Superior temporal gyrus (tissue), 1 donor: ENCODE measurements around the gene ZNF790.
A peak's percentile ranks its signal among the peaks of the same experiment; 100 is the strongest.

ENCODE experiments used
- DNase-seq: peaks from one replicate; pipeline ENCODE4 v3.0.0-alpha.2; 2016; ENCODE audit errors: extremely low spot score

ZNF790 gene

GRCh38 chr19:36772311-36773222 lies 65.6 kb downstream of the ZNF790 start, which contains the start of gene ZNF850:
Gene ZNF850 (minus strand): TSS chr19:36772807. CDS start chr19:36762606, 10,201 bp downstream.
- peak; percentile 98 for DNase-seq

- DNase-seq, result no peak
Measured at GRCh38 chr19:36771261-36772231, 66.6 kb downstream of the ZNF790 start.
